Left kidney (tissue), 2 donors: ENCODE measurements around the gene FBXO17. TPM values are rescaled to one million over a fixed set of nuclear protein-coding genes. Genes with fewer than 3 reads are reported as not detected.

Experiments
- DNase-seq: peaks from one replicate; pipeline ENCODE4 v3.0.0-alpha.2; 2013
- polyA plus RNA-seq: library from polyadenylated mRNA; unstranded; fragments of 120-200 nt; gene quantifications from one replicate; pipeline ENCODE4 v1.2.1, GENCODE V29; 2013; ENCODE audit not compliant: insufficient read length

FBXO17 gene
- polyA plus RNA-seq, 1 donor: 88.0 TPM

DNA sequence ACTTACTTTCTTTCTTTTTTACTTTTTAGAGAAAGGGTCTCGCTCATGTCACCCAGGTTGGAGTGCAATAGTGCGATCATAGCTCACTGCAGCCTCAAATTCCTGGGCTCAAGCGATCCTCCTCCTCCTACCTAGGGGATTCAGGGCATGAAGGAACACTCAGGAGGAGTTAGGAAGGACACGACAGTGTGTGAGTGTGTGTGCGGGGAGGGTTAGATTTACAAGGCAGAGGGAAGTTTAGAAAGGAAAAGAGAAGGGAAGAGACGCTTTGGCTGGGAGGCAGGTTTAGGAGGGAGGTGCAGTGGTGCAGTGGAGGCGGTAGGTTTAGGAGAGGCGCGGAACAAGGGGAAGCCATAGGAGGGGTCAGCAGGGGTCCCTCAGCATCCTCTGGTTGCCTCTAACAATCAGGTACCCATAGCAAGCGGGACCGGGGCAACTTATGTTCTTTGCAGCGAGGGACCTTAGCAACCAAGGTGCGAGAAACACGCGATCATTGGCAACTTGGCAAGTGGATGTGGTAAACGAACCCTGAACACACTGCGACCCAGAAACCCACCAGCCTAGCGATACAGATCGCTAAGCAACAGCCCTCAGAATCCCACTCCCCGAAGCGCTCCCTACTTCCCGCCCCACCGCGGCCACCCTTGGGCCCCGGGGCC is 76.6 kb downstream of the FBXO17 start:
- DNase-seq: no peak

DNA sequence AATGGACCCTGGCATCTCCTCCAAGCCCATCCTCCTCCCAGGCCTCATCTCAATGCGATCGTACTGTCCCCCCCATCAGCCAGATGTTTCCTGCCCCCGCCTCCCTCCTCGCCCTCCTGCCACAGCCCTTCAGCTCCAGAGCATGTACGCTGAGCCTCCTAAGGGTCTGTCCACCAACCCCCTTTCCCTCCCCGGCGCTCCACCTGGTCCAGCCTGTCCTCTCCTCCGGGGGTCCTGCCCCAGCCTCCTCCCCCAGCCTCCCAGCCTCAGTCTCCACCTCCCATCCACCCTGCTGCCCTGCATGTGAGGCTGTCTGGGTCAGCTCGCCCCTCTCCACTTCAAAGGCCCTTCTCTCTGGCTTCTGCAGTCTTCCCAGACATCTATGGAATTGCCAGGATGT is 80.6 kb downstream of the FBXO17 start:
- DNase-seq: no peak

DNA sequence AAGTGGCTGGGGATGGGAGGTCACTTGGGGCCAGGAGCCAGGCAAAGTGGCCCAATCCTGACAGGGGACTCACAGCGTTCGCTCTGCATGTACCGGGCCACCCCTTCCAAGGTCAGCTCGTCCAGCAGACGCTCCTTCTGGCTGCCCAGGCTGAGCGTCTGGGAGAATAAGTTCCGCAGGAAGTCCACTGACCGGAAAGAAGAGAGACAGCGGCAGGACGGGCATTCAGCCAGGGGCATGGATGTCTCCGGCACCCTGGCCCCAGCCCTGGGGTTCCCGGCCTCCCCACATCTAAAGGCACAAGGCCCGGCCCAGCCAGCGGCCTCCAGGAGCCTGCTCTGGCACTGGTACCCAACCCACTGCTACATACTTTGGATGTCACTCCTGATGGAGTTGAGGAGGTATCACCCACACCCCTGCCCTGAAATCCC is 82.2 kb downstream of the FBXO17 start:
- no peak for DNase-seq

DNA sequence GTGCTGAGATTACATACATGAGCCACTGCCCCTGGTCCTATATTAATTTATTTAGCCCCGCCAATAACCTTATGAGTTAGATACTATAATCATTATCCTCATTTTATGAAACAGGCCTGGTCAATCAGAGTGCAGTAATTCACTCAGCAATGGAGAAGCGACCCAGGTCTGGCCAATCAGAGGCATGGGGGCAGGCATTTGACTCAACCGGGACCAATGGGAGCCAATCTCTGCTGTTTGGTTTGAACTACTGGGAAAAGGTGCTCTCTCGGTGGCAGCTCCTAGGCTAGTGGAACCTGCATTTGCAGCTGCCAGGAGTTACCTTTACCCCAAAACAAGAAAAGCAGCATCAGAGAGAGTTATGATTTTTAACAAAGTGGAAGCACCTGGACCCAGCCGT is 82.7 kb downstream of the FBXO17 start:
- DNase-seq: no peak

DNA sequence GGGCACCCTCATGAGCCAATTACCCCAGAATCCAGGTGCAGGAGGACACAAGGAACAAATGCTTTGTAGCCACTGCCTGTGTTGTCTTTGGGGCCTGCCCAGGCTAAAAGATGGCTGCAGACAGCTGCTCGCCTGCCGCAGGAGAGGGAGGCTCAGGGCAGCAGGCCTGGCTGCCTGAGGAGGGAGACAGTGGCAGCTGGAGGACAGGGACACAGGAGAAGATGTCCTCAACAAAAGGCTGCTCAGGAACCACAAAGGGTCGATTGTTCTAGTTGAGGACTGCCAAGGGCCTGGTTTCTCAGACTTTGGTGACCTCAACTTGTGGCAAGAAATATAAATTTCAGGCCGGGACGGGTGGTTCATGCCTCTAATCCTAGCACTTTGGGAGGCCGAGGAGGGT is 83.8 kb downstream of the FBXO17 start:
- DNase-seq: no peak

Other genes with a start within 250 kb of the FBXO17 start
- gene CAPN12, start 231.3 kb downstream of the FBXO17 start, polyA plus RNA-seq: 8.0 TPM
- gene LGALS7, start 202.2 kb downstream of the FBXO17 start, polyA plus RNA-seq: 0.70 TPM
- gene LGALS7B, start 186.5 kb downstream of the FBXO17 start, polyA plus RNA-seq: not detected
- gene LGALS4, start 162.8 kb downstream of the FBXO17 start, polyA plus RNA-seq: 2.0 TPM
- 129 TPM for gene ECH1, start 143.9 kb downstream of the FBXO17 start, polyA plus RNA-seq
- gene HNRNPL, start 125.8 kb downstream of the FBXO17 start, polyA plus RNA-seq: 538 TPM
- 7.4 TPM for gene RINL, start 97.5 kb downstream of the FBXO17 start, polyA plus RNA-seq
- 41.7 TPM for gene SIRT2, start 76.1 kb downstream of the FBXO17 start, polyA plus RNA-seq
- 6.8 TPM for gene NFKBIB, start 75.8 kb downstream of the FBXO17 start, polyA plus RNA-seq
- gene CCER2, start 63.6 kb downstream of the FBXO17 start, polyA plus RNA-seq: 0.95 TPM
- 56.4 TPM for gene SARS2, start 45.0 kb downstream of the FBXO17 start, polyA plus RNA-seq
- 16.2 TPM for gene MRPS12, start 44.8 kb downstream of the FBXO17 start, polyA plus RNA-seq
- gene FBXO27, start 56.8 kb upstream of the FBXO17 start, polyA plus RNA-seq: 8.4 TPM
- gene ACP7, start 108.6 kb upstream of the FBXO17 start, polyA plus RNA-seq: 0.78 TPM
- 46.1 TPM for gene PAK4, start 150.0 kb upstream of the FBXO17 start, polyA plus RNA-seq
- 1.6 TPM for gene NCCRP1, start 221.2 kb upstream of the FBXO17 start, polyA plus RNA-seq
- gene SYCN, start 228.5 kb upstream of the FBXO17 start, polyA plus RNA-seq: not detected